Jurkat, Clone E6-1 (cell line): ENCODE data around the gene STARD13.

Experiments used
- DNase-seq: peaks from one replicate; pipeline ENCODE4 v3.0.0-alpha.2; 2011; ENCODE audit warnings: low read depth, low spot score
- H3K4me3 ChIP-seq: 2 replicates; pipeline ENCODE4 v1.5.1; 2011; ENCODE audit warnings: mild to moderate bottlenecking, low read length, control low read depth, moderate library complexity

STARD13 gene

GRCh38 chr13:33312150-33312860, 26.8 kb upstream of the STARD13 start:
- no peak for DNase-seq
- no peak overlapping the region for H3K4me3 ChIP-seq

DNA sequence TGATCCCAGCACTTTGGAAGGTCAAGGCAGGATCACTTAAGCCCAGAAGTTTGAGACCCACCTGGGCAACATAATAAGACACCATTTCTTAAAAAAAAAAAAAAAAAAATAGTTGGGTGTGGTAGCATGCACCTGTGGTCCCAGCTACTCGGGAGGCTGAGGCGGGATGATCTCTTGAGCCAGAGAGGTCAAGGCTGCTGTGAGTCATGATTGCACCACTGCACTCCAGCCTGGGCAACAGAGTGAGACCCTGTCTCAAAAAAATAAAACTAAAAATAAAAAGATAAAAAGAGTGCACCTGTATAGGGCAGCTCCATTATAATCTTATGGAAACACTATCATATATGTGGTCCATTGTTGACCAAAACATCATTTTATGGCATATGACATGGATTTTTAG, 25.5 kb upstream of the STARD13 start:
- no peak overlapping the region for H3K4me3 ChIP-seq
- no peak for DNase-seq

DNA sequence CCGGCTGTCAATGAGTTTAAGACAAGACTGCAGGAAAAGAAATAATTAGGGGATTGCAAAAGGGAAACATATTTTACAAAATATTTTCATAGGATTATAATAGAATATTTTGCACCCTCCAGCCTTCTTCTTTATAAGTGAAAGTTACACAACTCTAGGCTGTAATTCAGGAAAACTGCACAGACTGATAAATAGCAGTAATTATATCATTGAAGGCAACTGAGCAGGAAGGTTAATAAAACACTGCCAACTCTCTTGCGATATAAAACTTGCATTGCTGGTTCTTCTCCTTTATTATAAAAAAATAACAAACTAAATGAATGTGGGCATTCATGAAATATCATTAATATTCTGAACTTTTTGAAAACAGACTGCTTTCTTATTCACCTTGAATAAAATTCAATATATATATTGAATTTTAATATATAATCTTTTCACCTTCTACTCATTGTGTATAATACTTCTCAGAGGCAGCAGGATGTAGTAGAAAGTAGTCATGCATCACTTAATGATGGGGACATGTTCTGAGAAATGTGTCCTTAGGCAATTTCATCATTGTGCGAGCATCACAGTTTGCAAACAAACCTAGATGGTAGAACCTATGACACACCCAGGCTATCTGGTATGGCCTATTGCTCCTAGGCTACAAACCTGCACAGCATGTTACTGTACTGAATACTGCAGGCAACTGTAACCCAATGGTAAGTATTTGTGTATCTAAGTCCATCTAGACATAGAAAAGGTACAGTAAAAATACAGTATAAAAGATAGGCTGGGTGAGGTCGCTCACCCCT, 24.9 kb upstream of the STARD13 start:
- DNase-seq = no peak

GRCh38 chr13:33308863-33309262, 23.3 kb upstream of the STARD13 start:
- DNase-seq = no peak
- H3K4me3 ChIP-seq = no peak overlapping the region

More for the DNA sequence above, 24.9 kb upstream of the STARD13 start:
- H3K4me3 ChIP-seq = no peak overlapping the region

DNA sequence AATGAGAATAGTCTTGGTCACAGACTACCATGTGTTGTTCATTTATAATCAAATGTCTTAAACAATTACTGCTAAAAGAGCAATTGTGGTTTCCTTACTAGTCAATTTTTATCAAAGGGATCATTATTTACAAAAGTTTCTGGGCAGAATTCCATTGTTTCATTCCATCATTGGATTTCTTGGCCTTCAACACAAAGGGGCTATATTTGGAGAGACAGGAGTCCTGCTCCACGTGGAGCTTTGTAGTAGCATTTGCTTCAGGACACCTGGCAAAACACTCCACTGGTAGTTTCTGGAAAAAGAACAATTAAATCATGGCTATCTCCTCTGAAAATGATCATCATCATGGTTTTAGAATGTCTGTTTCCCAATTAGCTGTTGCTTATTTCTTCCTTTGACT, 22.3 kb upstream of the STARD13 start:
- DNase-seq = no peak
- no peak overlapping the region for H3K4me3 ChIP-seq

- no peak overlapping the region for H3K4me3 ChIP-seq
- no peak for DNase-seq
Observed at GRCh38 chr13:33303855-33304597, 18.5 kb upstream of the STARD13 start.

DNA sequence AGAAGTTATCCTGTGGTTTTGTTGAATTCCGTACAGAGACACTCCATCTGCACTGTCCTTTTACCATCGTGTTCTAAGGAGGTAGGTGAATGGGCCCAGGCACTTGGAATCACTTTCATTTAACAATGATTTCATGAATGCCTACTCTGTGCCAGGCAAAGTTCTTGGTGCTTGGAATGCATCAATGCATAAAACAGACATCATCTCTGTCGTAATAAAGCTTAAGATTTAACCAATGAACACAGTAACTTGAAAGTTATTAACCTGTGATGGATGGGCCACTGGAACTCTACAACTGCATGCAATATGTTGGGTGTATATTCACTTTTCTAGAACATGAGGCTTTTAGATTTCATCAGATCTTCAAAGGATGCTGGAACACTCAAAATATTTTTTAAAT, 14.1 kb upstream of the STARD13 start:
- no peak overlapping the region for H3K4me3 ChIP-seq
- DNase-seq = no peak

GRCh38 chr13:33296793-33297425, 11.4 kb upstream of the STARD13 start:
- no peak for DNase-seq
- no peak overlapping the region for H3K4me3 ChIP-seq

GRCh38 chr13:33292712-33293111, 7.2 kb upstream of the STARD13 start:
- no peak overlapping the region for H3K4me3 ChIP-seq
- no peak for DNase-seq

GRCh38 chr13:33290421-33290965, 4.9 kb upstream of the STARD13 start:
- no peak overlapping the region for H3K4me3 ChIP-seq
- DNase-seq = no peak

DNA sequence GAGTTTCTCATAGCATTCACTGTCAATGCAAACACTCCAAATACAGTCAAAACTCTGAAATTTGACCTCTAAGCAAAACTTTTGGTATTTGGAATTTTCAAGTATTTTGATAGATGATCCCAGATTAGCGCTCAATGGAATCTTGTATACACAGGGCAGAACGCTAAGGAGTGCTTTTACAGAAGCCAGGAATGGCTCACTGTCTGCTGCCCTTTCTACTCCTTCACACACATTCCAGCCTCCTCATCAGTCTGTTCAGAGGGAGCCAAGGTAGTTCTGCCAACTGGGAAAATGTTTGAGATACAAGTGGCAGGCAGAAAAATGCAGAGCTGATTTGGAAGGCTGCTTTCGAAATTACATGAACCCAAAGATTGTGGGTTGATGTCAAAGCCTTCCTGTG, 4.4 kb upstream of the STARD13 start:
- no peak overlapping the region for H3K4me3 ChIP-seq
- no peak for DNase-seq

- DNase-seq = no peak
- no peak overlapping the region for H3K4me3 ChIP-seq
Observed at GRCh38 chr13:33287142-33287882, 1.8 kb upstream of the STARD13 start.

DNA sequence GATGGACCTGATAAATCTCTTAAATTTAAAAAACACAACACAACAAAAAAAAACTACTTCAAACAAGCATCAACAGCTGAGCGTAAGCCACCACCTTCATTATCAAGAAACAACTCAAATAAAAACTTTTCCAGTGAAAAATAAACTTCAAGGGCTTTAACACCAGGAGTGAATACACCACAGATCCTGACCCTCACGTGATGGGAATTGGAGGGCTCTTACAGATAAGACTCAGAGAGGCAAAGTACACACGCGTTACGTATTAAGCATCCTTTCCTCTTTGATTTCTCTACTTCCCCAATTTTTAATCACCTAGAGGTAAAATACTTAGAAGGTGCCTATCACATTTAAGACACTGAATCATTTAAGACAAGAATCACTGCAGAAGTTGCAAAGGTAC, 573 bp upstream of the STARD13 start:
- no peak overlapping the region for H3K4me3 ChIP-seq
- no peak for DNase-seq

DNA sequence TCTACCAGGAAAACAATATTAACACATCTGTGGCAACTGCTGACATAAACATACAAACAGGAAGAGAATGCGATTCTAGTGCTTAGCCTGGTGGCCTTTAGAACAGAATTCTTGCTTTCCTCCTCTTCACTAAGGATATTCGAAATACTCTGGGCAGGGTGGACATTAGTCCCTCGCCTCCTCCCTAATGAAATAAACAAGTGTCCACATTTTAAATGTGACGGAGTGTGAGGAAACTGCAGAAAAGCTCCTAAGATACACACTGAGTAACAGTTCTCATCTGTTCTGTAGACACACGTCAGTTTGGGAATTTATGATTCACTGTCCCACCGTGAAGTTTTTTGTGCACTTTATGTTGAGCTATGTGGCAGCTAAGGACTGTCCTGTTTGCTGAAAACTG, 639 bp downstream of the STARD13 start:
- H3K4me3 ChIP-seq = no peak overlapping the region
- no peak for DNase-seq

DNA sequence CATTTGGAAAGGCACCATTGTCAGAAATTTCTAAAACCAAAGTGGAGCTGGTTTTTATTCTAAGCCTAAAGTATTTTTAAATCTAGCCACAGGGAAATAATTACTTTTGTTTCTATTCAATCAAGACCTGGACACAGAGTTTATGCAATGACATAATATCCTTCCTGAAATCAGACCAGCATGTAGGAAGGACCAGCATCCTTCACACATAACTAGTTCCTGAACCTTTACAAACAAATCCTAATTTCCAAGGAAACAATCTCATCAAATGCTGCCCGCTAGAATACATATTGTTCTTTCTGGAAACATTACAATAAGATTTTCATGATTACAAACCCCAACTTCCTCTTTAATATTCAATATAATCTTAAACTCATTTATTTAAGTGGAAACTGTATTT, 1.5 kb downstream of the STARD13 start:
- DNase-seq = no peak
- no peak overlapping the region for H3K4me3 ChIP-seq

DNA sequence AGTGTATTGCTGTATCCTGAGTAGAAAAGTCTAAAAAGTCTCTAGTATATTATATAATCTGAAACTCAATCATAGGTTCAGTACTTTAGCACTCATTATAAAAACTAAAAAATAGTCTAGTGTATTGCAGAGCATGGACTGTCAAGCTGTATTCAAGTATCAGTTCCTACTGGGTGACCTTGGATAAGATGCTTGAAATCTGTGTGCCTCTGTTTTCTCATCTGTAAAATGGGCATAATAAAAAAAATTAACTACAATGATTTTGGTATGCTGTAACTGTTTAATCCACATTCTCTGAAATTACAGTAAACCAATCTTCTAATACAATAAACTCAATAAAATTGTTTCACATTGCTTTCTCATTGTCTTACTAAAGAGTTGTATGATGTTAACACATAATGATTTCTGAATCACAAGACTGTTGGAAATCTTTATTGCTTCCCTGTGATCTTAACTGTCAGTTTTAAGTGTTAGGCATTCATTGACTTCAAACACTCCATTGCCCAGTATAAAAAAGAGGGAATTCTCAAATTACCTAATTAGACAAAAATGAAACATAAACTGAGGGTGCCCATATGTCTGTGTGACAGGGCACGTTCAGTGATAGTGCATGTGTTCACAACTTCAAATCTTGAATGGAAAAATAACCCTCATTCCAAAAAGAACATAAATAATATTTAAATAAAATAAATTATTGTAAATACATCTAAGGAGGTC, 2.2 kb downstream of the STARD13 start:
- DNase-seq = no peak
- no peak overlapping the region for H3K4me3 ChIP-seq

GRCh38 chr13:33281951-33282595, 3.5 kb downstream of the STARD13 start:
- H3K4me3 ChIP-seq = no peak overlapping the region
- DNase-seq = no peak

DNA sequence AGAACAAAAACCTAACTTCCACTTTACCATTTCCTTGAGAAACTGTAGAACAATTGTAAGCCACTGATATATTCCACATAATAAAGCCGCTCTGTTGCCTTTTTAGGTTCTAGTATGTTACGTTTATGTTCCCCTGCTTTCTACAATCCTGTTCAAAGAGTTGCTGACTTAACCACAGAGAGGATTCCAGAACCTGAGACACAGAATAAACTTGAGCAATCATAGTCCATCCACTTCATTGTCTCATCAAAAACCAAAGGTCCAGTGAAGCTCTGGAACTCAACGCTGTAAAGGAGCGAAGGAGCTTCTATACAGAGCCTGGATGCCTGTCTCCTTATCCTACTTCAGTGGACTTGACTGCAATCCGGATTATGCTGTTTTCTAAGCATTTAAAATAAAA, 4.6 kb downstream of the STARD13 start:
- no peak overlapping the region for H3K4me3 ChIP-seq
- no peak for DNase-seq
